ENCODE results near the gene RNF138.
"Not testable (repeated sequence)": the region's sequence is repeated elsewhere in the genome, so short reads cannot be mapped to it uniquely, and the experiment has no call there.

Gene RNF138

GRCh38 chr18:32173654-32174053 lies 82.0 kb downstream of the RNF138 start:
- DNase-seq (ENCODE audit: low spot score), result no peak

GRCh38 chr18:32174719-32175118 lies 83.0 kb downstream of the RNF138 start:
- DNase-seq (ENCODE audit: low spot score), result no peak

- no peak for DNase-seq (ENCODE audit: low spot score)
These were observed 83.6 kb downstream of the RNF138 start for GRCh38 chr18:32175265-32175664.

- not testable (repeated sequence) for DNase-seq (ENCODE audit: low spot score)
These were observed 85.1 kb downstream of the RNF138 start for GRCh38 chr18:32176745-32177144.

GRCh38 chr18:32177530-32177929 lies 85.9 kb downstream of the RNF138 start:
- DNase-seq (ENCODE audit: low spot score), result no peak

Small RNA genes lying within 50 kb of the gene (small RNA-seq; reads per million reads assigned to genes)
- 0.16 to 0.18 reads per million in 2 experiments for gene RNA5SP453
